Adrenal gland (tissue), 12 donors: ENCODE measurements around the gene IPO11. TPM values are rescaled to one million over a fixed set of nuclear protein-coding genes. Genes with fewer than 3 reads are reported as not detected.

Experiments used
- DNase-seq, 7 donors: peaks; one replicate each; pipeline ENCODE4 v3.0.0-alpha.2; 2019 to 2020
- H3K27ac ChIP-seq, 5 donors: fragments of 200-600 bp; sonication (generic) in 4 of 5; 1 replicate in 3 of 5; 2 replicates in 2 of 5; pipeline versions ENCODE4 v1.5.1 to v1.8.0; 2016 to 2020; ENCODE audit warnings: mild to moderate bottlenecking in 1 of 5
- H3K27me3 ChIP-seq: fragments of 200-600 bp; 2 replicates; pipeline ENCODE4 v1.8.0; 2021
- H3K36me3 ChIP-seq, 2 donors: fragments of 200-600 bp; replicated peaks in 1 of 2; 1 replicate in 1 of 2; 2 replicates in 1 of 2; pipeline versions ENCODE4 v1.5.1 to v1.8.0; 2018 to 2022
- H3K4me1 ChIP-seq, 2 donors: fragments of 200-600 bp; replicated peaks in 1 of 2; 1 replicate in 1 of 2; 2 replicates in 1 of 2; pipeline versions ENCODE4 v1.5.1 to v1.8.0; 2018 to 2021
- H3K4me3 ChIP-seq, 4 donors: fragments of 200-600 bp; sonication (generic) in 3 of 4; one replicate each; pipeline ENCODE4 v1.5.1; 2016 to 2018
- H3K9me3 ChIP-seq, 3 donors: fragments of 200-600 bp; sonication (generic) in 1 of 3; replicated peaks in 1 of 3; 1 replicate in 2 of 3; 2 replicates in 1 of 3; pipeline versions ENCODE4 v1.5.1 to v1.8.0; 2016 to 2021
- POLR2A ChIP-seq, 2 donors: fragments of 450-650 bp; IDR thresholded peaks; one replicate each; pipeline ENCODE4 v1.6.1; 2017; ENCODE audit warnings: antibody characterized with exemption in 2 of 2, mild to moderate bottlenecking in 2 of 2, moderate library complexity in 1 of 2
- WGBS, 4 donors: extraction: QIAGEN DNeasy Blood & Tissue Kit in 2 of 4; methylation state at CpG; one replicate each; pipeline versions ENCODE4 v1.1.5 to v1.1.7; 2013 to 2017; 5-methylcytosine and 5-hydroxymethylcytosine counted together
- intact Hi-C, 2 donors: fragments of 100-400 bp; cut with DNase I; formaldehyde crosslinking; loops; one replicate each; pipeline versions ENCODE4 v1.14.1 to v1.15.0; 2022 to 2023
- polyA plus RNA-seq, 3 donors: library from polyadenylated mRNA; stranded (reverse); fragments of 200-250 nt in 2 of 3; fragments of 350-450 nt in 1 of 3; fragmentation: Illumina TruSeq in 1 of 3; extraction: RNeasy Lipid Tissue Mini Kit (QIAGEN cat#74804) in 1 of 3; gene quantifications; one replicate each; pipeline ENCODE4 v1.2.3, GENCODE V29; 2013 to 2014
- total RNA-seq, 9 donors: library from RNA; depleted of rRNA in 4 of 9; stranded (reverse); fragments of >200 nt in 4 of 9; fragments of 120-200 nt in 1 of 9; fragmentation: NEBNext Ultra II Directional in 1 of 9; extraction: Animal tissue kit (Norgen Biotek cat#: 25700) in 1 of 9; gene quantifications; one replicate each; pipeline versions ENCODE4 v1.1.0 to v1.2.4, GENCODE V29; 2013 to 2023
- TF ChIP-seq, protein P1 (sequence below), 6 experiments: fragments of 450-650 bp in 4 of 6; fragments of 200-600 bp in 2 of 6; sonication (generic) in 1 of 6; IDR thresholded peaks; 1 replicate in 5 of 6; 2 replicates in 1 of 6; pipeline versions ENCODE4 v1.5.1 to v1.8.0; 2016 to 2021; ENCODE audit warnings: antibody characterized with exemption in 6 of 6, mild to moderate bottlenecking in 2 of 6, moderate library complexity in 1 of 6
- donor health status: healthy with polysubstance abuse.
- donor health status: Bipolar disorder and iron deficiency.
- donor health status: DM: yes; HTN: yes; CAD: no.
- donor health status: DM: no; HTN: no; CAD: no.
- donor health status: DM: no; HTN: no; CAD: no.
- donor health status: DM: yes; HTN: yes; CAD: no.

IPO11 gene
- total and polyA plus RNA-seq, 12 donors, result 6.0 to 33.3 (median 23.7) TPM

DNA sequence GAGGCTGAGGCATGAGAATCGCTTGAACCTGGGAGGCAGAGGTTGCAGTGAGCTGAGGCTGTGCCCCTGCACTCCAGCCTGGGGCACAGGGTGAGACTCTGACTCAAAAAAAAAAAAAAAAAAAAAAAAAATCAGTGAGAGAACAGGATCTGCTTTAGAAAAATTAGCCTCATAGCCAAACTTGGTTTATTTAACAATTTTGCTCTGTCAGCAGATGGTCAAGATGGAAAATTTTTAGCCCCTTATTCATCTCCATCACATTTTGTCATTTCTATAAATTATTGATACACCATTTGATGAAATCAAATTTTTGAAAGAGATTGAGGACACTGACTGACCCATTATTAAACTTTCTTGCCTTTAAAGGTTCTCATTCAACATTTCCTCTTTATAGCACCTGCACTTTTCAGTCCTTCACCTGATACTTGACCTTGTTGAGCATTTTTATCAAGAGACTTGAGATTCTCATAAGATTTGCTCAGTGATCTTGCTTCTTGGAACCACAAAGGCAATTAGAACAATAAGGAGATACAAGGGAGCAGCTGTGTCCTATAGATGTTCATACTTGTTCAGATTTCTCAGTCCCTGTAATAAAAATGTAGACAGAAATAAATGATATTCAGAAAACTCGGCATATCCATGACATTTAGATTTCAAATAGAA lies 204.2 kb downstream of the IPO11 start:
- DNase-seq, result no peak
- WGBS, 4 donors, result 94 to 98% (median 97%) methylated on average over 2 of the region's 2 CpGs
- H3K36me3 ChIP-seq, result no peaks in the 10 kb centered on the region
- H3K27ac ChIP-seq, result no peak overlapping the region
- intact Hi-C loops, result no loop called here
- TF ChIP-seq, protein P1, sequence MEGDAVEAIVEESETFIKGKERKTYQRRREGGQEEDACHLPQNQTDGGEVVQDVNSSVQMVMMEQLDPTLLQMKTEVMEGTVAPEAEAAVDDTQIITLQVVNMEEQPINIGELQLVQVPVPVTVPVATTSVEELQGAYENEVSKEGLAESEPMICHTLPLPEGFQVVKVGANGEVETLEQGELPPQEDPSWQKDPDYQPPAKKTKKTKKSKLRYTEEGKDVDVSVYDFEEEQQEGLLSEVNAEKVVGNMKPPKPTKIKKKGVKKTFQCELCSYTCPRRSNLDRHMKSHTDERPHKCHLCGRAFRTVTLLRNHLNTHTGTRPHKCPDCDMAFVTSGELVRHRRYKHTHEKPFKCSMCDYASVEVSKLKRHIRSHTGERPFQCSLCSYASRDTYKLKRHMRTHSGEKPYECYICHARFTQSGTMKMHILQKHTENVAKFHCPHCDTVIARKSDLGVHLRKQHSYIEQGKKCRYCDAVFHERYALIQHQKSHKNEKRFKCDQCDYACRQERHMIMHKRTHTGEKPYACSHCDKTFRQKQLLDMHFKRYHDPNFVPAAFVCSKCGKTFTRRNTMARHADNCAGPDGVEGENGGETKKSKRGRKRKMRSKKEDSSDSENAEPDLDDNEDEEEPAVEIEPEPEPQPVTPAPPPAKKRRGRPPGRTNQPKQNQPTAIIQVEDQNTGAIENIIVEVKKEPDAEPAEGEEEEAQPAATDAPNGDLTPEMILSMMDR (IDR thresholded peaks at IDR 0.05), result no peak
- no peak for TF ChIP-seq POLR2A (IDR thresholded peaks at IDR 0.05)
- H3K27me3 ChIP-seq, result no peaks in the 10 kb centered on the region
- no peak overlapping the region for H3K4me3 ChIP-seq
- no peaks in the 10 kb centered on the region for H3K4me1 ChIP-seq
- H3K9me3 ChIP-seq, result no peaks in the 10 kb centered on the region

DNA sequence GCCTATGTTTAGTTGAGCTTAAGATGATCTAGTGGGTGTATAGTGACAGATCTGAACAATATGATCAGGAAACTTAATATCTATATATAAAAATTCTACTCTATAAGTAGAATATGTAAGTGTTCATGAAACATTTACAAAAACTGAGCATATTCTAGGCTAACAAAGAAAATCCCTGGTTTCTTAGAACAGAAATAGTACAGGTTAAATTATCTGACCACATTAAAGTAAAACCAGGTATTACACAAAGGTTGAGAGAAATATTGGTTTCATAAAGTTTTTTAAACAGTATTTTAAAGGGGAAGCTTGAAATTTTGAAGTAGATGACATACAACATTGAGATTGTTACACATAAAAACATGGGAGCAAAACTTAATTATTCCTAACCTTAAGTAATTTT lies 205.4 kb downstream of the IPO11 start:
- Histone ChIP-seq H3K36me3 (no peaks in the 10 kb centered on the region), H3K9me3 (no peaks in the 10 kb centered on the region), H3K4me3 (no peak overlapping the region), H3K27ac (no peak overlapping the region), H3K4me1 (no peaks in the 10 kb centered on the region), H3K27me3 (no peaks in the 10 kb centered on the region)
- TF ChIP-seq, protein P1 (IDR thresholded peaks at IDR 0.05), result no peak
- no peak for TF ChIP-seq POLR2A (IDR thresholded peaks at IDR 0.05)
- no peak for DNase-seq
- intact Hi-C loops, result no loop called here

DNA sequence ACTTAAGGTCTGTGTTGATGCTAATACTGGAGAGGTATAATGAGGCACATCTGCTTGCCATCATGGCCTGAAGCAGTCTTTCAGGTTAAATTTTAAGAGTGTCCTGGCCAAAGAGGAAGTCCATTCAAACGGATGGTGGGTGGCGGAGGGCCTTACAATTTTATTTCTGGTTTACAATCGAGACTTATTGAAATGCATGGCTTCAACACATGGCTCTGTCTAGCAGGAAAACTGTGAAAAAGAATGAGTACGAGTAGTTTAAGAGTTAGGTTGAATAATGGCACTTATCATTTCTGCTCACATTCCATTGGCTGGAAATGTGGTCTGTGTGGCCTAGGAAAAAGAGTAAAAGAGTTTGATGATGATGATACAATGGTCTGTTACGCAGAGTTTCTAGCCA lies 208.2 kb downstream of the IPO11 start:
- no peak for DNase-seq
- Histone ChIP-seq H3K4me3 (no peak overlapping the region), H3K27me3 (no peaks in the 10 kb centered on the region), H3K9me3 (no peaks in the 10 kb centered on the region), H3K36me3 (no peaks in the 10 kb centered on the region), H3K27ac (no peak overlapping the region), H3K4me1 (no peaks in the 10 kb centered on the region)
- TF ChIP-seq POLR2A (IDR thresholded peaks at IDR 0.05), result no peak
- TF ChIP-seq, protein P1 (IDR thresholded peaks at IDR 0.05), result no peak
- WGBS, 4 donors, result 93 to 96% (median 94%) methylated on average over 5 of the region's 5 CpGs
- intact Hi-C loops, result loop anchor here in 1 of 2 donors (10.0 kb wide), 1 partner anchor 156 kb away; no protein-coding TSS in a partner anchor

DNA sequence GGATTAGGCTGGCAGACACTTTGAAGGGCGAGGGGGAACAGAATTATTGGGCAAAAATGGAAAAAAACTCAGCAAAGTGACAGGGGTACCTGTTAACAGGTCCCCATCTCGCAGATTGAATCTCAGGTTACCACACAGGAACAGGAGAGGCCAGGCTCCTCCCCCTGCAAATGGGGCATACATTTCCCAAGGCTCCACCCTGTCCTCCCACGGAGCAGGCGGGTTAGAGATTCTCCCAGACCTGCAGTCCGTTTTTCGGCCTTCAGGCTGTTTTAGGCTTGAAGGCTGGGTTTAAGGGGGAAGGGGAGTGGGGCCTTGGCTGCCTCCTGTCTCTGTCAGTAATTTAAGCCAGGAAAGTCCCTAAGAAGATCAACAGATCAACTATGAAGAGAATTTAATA lies 208.7 kb downstream of the IPO11 start:
- Histone ChIP-seq H3K36me3 (no peaks in the 10 kb centered on the region), H3K4me3 (no peak overlapping the region), H3K27ac (no peak overlapping the region), H3K9me3 (no peaks in the 10 kb centered on the region), H3K27me3 (no peaks in the 10 kb centered on the region), H3K4me1 (no peaks in the 10 kb centered on the region)
- no peak for DNase-seq
- TF ChIP-seq POLR2A (IDR thresholded peaks at IDR 0.05), result no peak
- TF ChIP-seq, protein P1 (IDR thresholded peaks at IDR 0.05), result no peak
- WGBS, 4 donors, result 87 to 91% (median 91%) methylated on average over 6 of the region's 6 CpGs
- intact Hi-C loops, result loop anchor here in 1 of 2 donors (10.0 kb wide), 1 partner anchor 156 kb away; no protein-coding TSS in a partner anchor
